Cortex of kidney (tissue), 1 donor: ENCODE data around the gene PRKAB1.

Experiments
- DNase-seq: peaks from one replicate; lab custom pipeline; 2025; lab: John Stamatoyannopoulos, UW

The PRKAB1 gene

GRCh38 chr12:119712721-119713120, 44.8 kb downstream of the PRKAB1 start:
- no peak for DNase-seq

- DNase-seq: no peak
Observed at GRCh38 chr12:119713551-119714031, 45.7 kb downstream of the PRKAB1 start.

- DNase-seq: no peak
Observed at GRCh38 chr12:119714614-119715267, 46.8 kb downstream of the PRKAB1 start.

DNA sequence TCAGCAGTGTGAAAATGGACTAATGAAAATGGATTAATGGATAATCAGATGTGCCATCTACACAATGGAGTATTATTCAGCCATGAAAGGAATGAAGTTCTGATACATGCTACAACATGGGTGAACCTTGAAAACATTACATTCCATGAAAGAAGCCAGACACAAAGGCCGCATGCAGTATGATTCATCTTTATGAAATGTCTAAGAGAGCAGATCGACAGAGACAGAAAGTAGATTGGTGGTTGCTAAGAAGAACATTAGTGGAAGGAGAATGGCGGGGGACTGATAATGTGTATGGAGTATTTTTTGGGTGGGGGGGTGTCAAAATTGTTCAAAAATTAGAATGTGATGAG, 47.3 kb downstream of the PRKAB1 start:
- no peak for DNase-seq

DNA sequence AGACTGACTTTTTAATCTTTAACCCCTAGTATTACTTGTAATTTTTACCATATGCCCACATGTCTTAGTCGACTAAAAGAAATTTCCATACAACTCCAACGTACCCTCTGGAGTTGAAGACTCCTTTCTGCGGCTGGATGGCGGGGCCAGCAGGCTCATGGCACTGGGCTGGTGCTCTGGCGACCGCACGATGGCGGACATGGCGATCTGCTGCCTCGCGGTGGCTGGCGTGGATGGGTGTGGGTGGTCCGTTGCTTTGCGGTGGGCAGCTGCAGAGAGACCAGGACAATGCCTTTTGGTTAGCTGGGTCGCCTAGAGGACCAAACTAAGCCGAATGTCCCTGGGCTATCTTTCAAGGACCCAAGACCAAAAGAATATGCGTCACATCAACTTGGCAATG, 50.2 kb downstream of the PRKAB1 start:
- no peak for DNase-seq

GRCh38 chr12:119720349-119720748, 52.4 kb downstream of the PRKAB1 start:
- no peak for DNase-seq

DNA sequence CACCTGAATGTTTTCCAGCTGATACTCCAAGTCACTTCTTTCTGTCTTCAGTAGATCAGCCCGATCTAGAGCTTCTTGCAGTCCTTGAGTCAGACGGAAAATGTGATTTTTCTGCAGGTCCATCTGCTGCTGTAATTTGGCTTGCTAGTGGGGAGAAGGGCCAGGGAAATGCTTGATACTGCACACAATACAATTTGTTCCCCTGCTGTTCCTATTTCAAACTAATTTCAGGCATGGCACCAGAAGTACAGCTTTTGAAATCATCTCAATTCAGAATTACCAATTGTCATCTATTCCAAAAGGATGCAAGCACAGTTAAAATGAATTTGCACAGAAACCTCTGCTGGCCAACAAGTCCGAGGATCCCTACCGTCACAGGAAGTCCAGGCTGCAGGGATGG, 53.4 kb downstream of the PRKAB1 start:
- no peak for DNase-seq

DNA sequence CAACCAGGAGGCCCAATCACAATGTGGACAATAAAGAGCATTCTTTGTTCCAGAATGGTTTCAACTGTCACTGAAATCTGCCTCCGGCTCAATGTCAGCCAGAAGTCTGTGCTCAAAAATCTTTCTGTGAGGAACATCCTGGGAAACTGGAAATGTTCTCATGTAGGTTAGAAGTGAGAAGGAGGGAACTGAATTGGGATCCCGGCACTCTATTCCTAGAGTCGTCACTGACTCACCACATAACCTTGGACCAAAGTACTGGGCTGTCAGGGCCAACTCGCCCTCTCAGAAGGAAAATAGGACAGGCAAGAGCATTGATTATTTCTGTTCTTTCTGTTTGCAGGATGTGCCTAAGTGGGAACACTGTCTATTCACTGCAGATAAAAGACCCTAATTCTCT, 57.6 kb downstream of the PRKAB1 start:
- no peak for DNase-seq

- no peak for DNase-seq
Observed at GRCh38 chr12:119727600-119728443, 59.9 kb downstream of the PRKAB1 start.

DNA sequence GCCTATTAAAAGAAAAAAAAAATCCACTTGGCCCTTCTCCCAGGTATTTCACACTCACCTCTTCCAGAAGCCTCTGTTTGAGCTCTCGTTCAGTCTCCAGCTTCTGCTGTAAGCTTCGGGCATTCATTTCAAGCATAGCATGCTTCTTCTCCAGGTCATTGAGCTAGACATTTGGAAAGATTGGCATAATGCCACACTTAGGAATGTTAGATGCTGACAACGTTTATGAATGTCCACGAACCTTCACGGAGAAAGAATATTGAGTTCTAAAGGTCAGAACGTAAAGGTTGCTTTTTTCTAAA, 60.5 kb downstream of the PRKAB1 start:
- DNase-seq: no peak

DNA sequence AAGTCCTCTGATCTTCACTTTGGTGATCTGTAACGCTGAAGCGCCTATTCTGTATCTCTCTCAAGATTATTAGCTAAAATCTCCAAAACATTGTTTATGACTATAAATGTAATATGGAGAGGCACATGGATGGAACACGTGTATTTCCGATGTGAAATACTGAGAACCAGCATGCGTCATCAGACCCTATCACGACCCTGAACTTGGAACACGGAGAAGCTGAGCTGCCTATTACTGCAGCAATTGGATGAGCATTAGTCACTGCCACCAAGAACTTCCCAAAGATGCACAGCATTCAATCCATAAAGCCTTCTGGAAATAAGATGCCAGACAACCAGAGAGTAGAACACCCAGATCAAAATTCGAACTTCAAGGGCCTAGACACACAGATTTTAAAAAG, 61.9 kb downstream of the PRKAB1 start:
- no peak for DNase-seq

DNA sequence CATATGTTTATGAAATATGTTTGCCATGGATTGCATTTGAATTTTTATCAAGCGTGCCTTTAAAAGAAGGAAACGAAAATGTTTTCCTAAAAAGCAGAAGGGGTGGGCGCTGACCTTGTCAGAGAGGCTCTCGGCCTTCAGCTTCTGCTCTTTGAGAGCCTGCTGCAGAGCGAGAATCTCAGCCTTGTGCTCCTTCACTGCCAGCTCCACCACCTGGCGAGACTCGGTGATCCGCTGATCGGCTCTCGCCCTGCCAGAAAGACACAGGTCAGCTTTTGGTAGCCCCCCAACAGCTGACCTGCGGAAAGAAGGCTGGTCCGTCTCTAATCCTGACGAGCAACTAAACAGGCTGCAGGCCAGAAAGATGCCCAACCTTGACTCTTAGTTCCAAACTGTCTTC, 62.4 kb downstream of the PRKAB1 start:
- DNase-seq: no peak
